Measurements from ENCODE around the gene VPS13C.

Gene VPS13C

DNA sequence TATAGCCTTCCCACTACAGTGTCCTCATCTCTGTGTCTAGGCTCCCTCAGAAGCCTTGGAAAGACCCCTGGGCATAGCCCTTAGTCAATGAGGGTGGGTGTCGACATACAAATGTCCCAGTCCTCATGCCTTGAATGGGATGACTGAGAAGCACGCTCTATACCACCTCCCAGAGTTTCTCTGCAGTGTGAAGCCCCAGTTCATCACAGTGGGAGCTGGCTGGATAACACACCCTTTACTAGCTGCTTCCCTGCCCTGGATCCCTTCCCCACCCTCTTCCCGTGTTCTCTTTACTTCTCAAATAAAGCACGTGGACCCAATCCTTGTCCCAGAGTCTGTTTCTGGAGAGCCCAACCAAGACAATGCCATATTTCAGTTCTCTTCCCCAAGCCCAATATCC is 239.3 kb downstream of the VPS13C start:
- no peak for DNase-seq (ENCODE audit: low spot score)
- ChIA-PET POLR2A (ENCODE audit: low non-redundant PET) (no interaction called here), CTCF (no interaction called here)
- TF ChIP-seq, protein P1, sequence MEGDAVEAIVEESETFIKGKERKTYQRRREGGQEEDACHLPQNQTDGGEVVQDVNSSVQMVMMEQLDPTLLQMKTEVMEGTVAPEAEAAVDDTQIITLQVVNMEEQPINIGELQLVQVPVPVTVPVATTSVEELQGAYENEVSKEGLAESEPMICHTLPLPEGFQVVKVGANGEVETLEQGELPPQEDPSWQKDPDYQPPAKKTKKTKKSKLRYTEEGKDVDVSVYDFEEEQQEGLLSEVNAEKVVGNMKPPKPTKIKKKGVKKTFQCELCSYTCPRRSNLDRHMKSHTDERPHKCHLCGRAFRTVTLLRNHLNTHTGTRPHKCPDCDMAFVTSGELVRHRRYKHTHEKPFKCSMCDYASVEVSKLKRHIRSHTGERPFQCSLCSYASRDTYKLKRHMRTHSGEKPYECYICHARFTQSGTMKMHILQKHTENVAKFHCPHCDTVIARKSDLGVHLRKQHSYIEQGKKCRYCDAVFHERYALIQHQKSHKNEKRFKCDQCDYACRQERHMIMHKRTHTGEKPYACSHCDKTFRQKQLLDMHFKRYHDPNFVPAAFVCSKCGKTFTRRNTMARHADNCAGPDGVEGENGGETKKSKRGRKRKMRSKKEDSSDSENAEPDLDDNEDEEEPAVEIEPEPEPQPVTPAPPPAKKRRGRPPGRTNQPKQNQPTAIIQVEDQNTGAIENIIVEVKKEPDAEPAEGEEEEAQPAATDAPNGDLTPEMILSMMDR (conservative IDR thresholded peaks at IDR 0.05; ENCODE audit: low read depth): no peak
- H3K27ac ChIP-seq: no peak overlapping the region

DNA sequence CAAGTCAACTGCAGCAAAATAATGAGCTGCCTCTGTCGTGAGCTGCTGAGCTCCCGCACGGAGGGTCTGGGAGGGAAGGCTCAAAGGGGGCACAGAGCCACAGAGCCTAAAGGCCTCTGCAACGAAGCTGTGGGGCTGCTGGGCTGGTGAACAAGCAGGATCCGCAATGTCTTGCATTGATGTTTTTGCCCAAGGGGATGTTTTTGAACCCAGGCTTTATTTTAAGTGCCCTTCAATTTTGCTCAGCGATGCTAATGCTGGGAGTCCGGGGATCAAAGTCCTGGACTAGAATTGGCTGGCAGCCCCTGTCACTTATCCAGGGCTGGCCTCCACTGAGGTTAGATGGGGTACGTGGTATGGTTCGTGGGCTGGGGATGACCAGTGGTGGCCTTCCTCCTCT is 240.0 kb downstream of the VPS13C start:
- POLR2A ChIA-PET (ENCODE audit: low non-redundant PET): no interaction called here
- CTCF ChIA-PET: no interaction called here
- no peak for DNase-seq (ENCODE audit: low spot score)
- TF ChIP-seq, protein P1 (conservative IDR thresholded peaks at IDR 0.05; ENCODE audit: low read depth): no peak
- no peak overlapping the region for H3K27ac ChIP-seq

DNA sequence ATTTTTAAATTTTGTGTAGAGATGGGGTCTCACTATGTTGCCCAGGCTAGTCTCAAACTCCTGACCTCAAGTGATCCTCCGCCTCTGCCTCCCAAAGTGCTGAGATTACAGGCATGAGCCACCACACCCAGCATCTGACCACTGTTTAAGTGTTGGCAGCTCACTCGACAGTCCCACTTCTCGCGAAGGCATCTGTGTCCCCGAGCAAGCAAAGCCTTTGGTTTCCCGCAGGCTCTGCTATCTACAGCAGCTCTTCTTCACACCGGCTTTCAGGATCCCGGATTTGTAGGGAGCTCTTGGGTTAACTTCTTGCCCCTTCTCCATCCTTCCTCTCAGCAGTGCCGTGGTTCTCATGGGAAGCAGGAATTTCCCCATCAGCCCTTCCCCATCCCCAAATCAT is 240.9 kb downstream of the VPS13C start:
- no peak for DNase-seq (ENCODE audit: low spot score)
- ChIA-PET CTCF (interaction anchor here (0.6 kb wide), 1 partner anchor 905 kb away, joined by 3 read pairs; no protein-coding TSS in a partner anchor), POLR2A (ENCODE audit: low non-redundant PET) (no interaction called here)
- no peak overlapping the region for H3K27ac ChIP-seq
- TF ChIP-seq, protein P1 (conservative IDR thresholded peaks at IDR 0.05; ENCODE audit: low read depth): no peak

DNA sequence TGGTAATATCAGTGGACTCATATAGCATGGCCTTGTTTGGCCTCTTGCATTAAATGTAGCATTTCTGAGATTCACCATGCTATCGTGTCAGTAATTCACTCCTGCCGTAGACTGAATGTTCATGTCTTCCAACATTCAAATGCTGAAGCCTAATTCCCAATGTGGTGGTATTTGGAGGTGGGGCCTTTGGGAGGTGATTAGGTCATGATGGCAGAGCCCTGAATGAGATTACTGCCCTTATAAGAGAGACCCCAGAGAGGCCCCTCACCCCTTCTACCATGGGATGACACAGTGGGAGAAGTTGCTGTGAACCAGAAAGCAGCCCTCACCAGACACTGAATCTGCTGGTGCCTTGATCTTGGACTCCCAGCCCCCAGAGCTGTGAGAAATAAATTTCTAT is 241.4 kb downstream of the VPS13C start:
- H3K27ac ChIP-seq: no peak overlapping the region
- no peak for DNase-seq (ENCODE audit: low spot score)
- ChIA-PET CTCF (no interaction called here), POLR2A (ENCODE audit: low non-redundant PET) (no interaction called here)
- TF ChIP-seq, protein P1 (conservative IDR thresholded peaks at IDR 0.05; ENCODE audit: low read depth): no peak

DNA sequence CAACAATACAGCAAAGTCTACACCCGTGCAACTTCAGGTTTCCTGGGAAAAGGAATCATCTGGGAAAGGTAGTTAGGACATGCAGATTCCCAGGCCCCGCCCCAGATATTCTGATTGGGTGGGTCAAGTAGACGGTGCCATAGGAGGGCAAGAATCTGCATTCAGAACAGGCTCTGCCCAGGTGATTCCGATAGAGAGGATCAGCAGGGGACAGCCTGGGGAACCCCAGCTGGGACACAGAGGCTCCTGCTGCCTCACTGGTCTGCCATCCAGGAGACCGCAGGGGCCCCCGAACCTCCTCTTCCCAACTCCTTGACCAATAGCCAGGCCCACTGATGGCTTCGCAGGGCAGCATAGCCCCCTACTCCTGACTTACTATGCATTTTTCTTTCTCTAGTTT is 243.4 kb downstream of the VPS13C start:
- DNase-seq (ENCODE audit: low spot score): no peak
- TF ChIP-seq, protein P1 (conservative IDR thresholded peaks at IDR 0.05; ENCODE audit: low read depth): no peak
- no peak overlapping the region for H3K27ac ChIP-seq
- ChIA-PET POLR2A (ENCODE audit: low non-redundant PET) (no interaction called here), CTCF (no interaction called here)

DNA sequence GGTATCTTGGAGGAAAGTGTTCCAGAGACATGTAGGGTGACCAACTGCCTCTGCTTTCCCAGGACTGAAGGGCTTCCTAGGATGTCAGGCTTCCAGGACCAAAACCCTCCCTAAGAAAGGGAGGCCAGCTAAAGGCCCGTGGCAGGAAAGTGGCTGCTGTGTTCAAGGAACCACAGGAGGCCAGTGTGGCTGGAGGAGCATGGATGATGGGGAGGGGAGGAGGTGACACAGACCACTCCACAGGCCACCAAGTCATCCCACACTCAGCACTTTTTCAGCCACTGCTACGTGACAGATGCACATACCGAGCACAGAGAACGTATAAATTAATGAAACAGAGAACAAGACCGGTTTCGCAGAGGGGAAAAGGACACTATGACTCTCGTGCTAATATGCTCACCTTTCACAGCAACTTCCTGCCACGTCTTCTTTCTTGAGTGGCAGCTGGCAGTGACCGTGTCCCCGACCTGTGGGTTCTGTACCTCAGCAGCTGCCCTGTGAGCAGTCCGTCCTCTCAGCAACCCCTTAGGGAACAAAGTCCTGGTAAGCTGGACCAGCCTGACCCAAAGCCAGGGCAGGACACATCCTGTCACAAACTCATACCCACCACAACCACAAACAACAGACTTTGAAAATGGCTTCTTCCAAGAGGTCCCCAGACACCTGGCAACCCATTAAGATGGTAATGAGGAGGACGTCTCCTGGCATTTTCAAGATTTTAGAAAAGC is 244.7 kb downstream of the VPS13C start:
- H3K27ac ChIP-seq: no peak overlapping the region
- no peak for DNase-seq (ENCODE audit: low spot score)
- CTCF ChIA-PET: no interaction called here
- POLR2A ChIA-PET (ENCODE audit: low non-redundant PET): no interaction called here
- TF ChIP-seq, protein P1 (conservative IDR thresholded peaks at IDR 0.05; ENCODE audit: low read depth): no peak

All from RWPE1 (cell line).